ENCODE data around the gene BTBD16.

DNA sequence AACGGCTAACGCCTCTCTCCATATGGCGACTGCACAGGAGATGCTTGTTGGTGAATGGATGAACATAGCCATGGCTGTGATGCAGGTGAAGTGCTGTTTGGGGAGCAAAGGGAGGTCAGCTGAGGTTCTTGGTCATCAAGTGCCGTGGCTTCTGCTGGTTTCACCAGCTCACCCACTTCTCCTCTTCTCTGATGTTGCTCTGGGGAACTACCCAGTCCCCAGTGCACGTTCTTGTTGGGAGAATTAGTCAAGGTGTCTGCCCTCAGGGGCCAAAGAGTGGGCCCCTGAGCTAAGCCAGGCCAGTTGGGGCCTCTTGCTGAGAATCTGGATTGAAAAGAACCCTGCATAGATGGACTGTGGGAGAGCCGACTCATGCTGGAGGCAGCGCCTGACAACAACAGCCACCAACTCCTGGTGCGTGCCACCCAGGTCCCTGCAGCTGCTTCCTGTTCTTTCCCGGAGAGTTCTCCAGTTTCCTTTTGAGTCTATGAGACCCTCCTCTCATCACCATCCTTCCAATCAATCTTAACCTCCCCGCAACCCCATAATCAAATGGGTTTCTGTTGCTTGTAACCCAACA, 3.0 kb downstream of the BTBD16 start:
- TF ChIP-seq SPI1 (IDR thresholded peaks at IDR 0.05; ENCODE audit: low read depth, low read length) (no peak), POLR2A (IDR thresholded peaks at IDR 0.05; ENCODE audit: low read depth, low read length) (no peak), TAF1 (IDR thresholded peaks at IDR 0.05; ENCODE audit: low read depth, low read length) (no peak), PAX5 (IDR thresholded peaks at IDR 0.05; ENCODE audit: insufficient read depth, low read length, severe bottlenecking) (no peak), POLR2AphosphoS5 (IDR thresholded peaks at IDR 0.05; ENCODE audit: low read depth, low read length) (no peak), POU2F2 (IDR thresholded peaks at IDR 0.05; ENCODE audit: low read depth, low read length) (no peak)
